ENCODE data around the gene GPR139. TPM values are rescaled to one million over a fixed set of nuclear protein-coding genes. Genes with fewer than 3 reads are reported as not detected.

The GPR139 gene
- polyA plus RNA-seq, 1 of the 3 experiments (the other 2 are of a cell fraction): not detected

DNA sequence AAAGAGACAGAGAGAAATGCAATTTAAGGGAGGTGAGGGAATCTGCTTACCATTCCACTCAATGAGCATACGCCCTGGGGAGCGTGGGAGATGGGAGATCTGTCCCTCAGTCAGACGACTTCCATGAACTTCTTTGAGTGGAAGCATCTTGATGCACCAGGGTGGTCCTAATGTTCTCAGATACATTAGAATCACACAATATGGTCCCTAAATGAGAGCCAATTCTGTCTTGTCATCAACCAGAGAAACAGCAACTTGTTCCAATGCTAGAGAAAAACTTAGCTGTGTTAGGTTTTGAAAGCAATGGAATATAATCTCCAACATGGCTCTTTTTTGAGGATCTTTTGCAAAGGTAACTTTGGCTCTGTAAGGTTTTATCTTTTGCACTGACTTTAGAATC, 44.1 kb downstream of the GPR139 start:
- 15% methylated on average over 3 of the region's 3 CpGs for WGBS (ENCODE audit: low lambda C conversion rate)
- Histone ChIP-seq H3K4me3 (ENCODE audit: low read depth in 2 of 2, low read length in 1 of 2) (no peak overlapping the region), H3K9me2 (no peaks in the 10 kb centered on the region), H3K9ac (no peak overlapping the region), H3K9me3 (no peaks in the 10 kb centered on the region; the same call in 1 of the 2 replicates), H2AFZ (ENCODE audit: low read depth) (no peak overlapping the region), H3K4me1 (ENCODE audit: control insufficient read depth in 1 of 2, insufficient read depth in 2 of 2, low read depth in 1 of 2, low read length in 1 of 2) (no peaks in the 10 kb centered on the region; a peak in 1 of 4 replicates), H3K27me3 (ENCODE audit: insufficient read depth) (no peaks in the 10 kb centered on the region), H3K36me3 (replicated peaks in 1 of 2; ENCODE audit: control insufficient read depth in 1 of 2, insufficient read depth in 2 of 2, low read length in 1 of 2) (no peaks in the 10 kb centered on the region), H4K20me1 (ENCODE audit: insufficient read depth) (no peaks in the 10 kb centered on the region), H3K4me2 (no peak overlapping the region), H3K27ac (ENCODE audit: low read depth in 2 of 2, low read length in 1 of 2) (no peak overlapping the region), H3K79me2 (ENCODE audit: insufficient read depth) (no peaks in the 10 kb centered on the region), H3F3A (replicated peaks; ENCODE audit: insufficient read depth) (no peaks in the 10 kb centered on the region)
- CTCF ChIA-PET: interaction anchor here (2.0 kb wide), 1 partner anchor 122 kb away, joined by 7 read pairs; no protein-coding TSS in a partner anchor
- DNase-seq: no peak
- POLR2A ChIA-PET: no interaction called here
- TF ChIP-seq JUND (IDR thresholded peaks at IDR 0.05) (no peak), FOXJ3 (CRISPR knock-in tag; IDR thresholded peaks at IDR 0.05) (no peak), CHD2 (IDR thresholded peaks at IDR 0.05; ENCODE audit: low read length, partially characterized antibody) (no peak), TAF1 (IDR thresholded peaks at IDR 0.05; ENCODE audit: borderline replicate concordance, low read depth, low read length) (no peak), TEAD4 (IDR thresholded peaks at IDR 0.05; ENCODE audit: borderline replicate concordance, insufficient read depth) (no peak), RAD21 (IDR thresholded peaks at IDR 0.05; ENCODE audit: low read length) (no peak), FOSL2 (IDR thresholded peaks at IDR 0.05; ENCODE audit: borderline replicate concordance, low read depth) (no peak), NFIC (IDR thresholded peaks at IDR 0.05; ENCODE audit: borderline replicate concordance) (no peak), ELF1 (IDR thresholded peaks at IDR 0.05) (no peak), POLR2AphosphoS5 (IDR thresholded peaks at IDR 0.05; ENCODE audit: low read depth, low read length) (no peak), SMC3 (IDR thresholded peaks at IDR 0.05; ENCODE audit: low read depth, low read length) (no peak), RXRA (IDR thresholded peaks at IDR 0.05; ENCODE audit: borderline replicate concordance, low read depth) (no peak), MXI1 (IDR thresholded peaks at IDR 0.05; ENCODE audit: low read depth, low read length) (no peak)
- TF ChIP-seq, protein P1, sequence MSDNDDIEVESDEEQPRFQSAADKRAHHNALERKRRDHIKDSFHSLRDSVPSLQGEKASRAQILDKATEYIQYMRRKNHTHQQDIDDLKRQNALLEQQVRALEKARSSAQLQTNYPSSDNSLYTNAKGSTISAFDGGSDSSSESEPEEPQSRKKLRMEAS (IDR thresholded peaks at IDR 0.05; ENCODE audit: low read depth): no peak
- TF ChIP-seq, protein P2, sequence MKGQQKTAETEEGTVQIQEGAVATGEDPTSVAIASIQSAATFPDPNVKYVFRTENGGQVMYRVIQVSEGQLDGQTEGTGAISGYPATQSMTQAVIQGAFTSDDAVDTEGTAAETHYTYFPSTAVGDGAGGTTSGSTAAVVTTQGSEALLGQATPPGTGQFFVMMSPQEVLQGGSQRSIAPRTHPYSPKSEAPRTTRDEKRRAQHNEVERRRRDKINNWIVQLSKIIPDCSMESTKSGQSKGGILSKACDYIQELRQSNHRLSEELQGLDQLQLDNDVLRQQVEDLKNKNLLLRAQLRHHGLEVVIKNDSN (IDR thresholded peaks at IDR 0.05; ENCODE audit: borderline replicate concordance, low read depth): no peak
- TF ChIP-seq, protein P3, sequence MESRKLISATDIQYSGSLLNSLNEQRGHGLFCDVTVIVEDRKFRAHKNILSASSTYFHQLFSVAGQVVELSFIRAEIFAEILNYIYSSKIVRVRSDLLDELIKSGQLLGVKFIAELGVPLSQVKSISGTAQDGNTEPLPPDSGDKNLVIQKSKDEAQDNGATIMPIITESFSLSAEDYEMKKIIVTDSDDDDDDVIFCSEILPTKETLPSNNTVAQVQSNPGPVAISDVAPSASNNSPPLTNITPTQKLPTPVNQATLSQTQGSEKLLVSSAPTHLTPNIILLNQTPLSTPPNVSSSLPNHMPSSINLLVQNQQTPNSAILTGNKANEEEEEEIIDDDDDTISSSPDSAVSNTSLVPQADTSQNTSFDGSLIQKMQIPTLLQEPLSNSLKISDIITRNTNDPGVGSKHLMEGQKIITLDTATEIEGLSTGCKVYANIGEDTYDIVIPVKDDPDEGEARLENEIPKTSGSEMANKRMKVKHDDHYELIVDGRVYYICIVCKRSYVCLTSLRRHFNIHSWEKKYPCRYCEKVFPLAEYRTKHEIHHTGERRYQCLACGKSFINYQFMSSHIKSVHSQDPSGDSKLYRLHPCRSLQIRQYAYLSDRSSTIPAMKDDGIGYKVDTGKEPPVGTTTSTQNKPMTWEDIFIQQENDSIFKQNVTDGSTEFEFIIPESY (IDR thresholded peaks at IDR 0.05; ENCODE audit: borderline replicate concordance, low read depth): no peak
- TF ChIP-seq, protein P4, sequence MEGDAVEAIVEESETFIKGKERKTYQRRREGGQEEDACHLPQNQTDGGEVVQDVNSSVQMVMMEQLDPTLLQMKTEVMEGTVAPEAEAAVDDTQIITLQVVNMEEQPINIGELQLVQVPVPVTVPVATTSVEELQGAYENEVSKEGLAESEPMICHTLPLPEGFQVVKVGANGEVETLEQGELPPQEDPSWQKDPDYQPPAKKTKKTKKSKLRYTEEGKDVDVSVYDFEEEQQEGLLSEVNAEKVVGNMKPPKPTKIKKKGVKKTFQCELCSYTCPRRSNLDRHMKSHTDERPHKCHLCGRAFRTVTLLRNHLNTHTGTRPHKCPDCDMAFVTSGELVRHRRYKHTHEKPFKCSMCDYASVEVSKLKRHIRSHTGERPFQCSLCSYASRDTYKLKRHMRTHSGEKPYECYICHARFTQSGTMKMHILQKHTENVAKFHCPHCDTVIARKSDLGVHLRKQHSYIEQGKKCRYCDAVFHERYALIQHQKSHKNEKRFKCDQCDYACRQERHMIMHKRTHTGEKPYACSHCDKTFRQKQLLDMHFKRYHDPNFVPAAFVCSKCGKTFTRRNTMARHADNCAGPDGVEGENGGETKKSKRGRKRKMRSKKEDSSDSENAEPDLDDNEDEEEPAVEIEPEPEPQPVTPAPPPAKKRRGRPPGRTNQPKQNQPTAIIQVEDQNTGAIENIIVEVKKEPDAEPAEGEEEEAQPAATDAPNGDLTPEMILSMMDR (IDR thresholded peaks at IDR 0.05): no peak
